Kidney glomerular epithelial cell (primary cell): Measurements from ENCODE around the gene MROH2A.
A peak's percentile ranks its signal among the peaks of the same experiment; 100 is the strongest.

Source experiments
- DNase-seq: peaks from one replicate; lab custom pipeline; 2025; lab: John Stamatoyannopoulos, UW

Gene MROH2A

GRCh38 chr2:233799087-233799665, 21.0 kb downstream of the MROH2A start:
- DNase-seq: no peak

DNA sequence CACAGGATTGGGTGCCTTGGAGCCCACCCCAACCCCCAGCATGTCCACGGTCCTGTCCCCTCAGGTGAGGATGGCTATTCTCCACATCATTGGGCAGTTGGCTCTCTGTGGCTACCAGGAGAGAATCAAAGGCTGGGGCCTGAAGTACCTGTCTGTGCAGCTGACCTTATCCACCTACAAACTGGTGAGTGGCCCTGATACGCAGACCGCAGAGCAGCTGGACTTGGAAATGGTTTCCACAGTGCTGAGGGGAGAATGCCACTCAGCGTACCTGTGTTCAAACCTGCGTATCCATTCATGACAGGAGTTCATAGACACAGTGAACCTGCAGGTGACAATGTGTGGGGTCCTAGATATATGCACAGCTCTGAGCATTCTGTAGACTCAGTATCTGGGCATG, 21.6 kb downstream of the MROH2A start:
- DNase-seq: no peak

DNA sequence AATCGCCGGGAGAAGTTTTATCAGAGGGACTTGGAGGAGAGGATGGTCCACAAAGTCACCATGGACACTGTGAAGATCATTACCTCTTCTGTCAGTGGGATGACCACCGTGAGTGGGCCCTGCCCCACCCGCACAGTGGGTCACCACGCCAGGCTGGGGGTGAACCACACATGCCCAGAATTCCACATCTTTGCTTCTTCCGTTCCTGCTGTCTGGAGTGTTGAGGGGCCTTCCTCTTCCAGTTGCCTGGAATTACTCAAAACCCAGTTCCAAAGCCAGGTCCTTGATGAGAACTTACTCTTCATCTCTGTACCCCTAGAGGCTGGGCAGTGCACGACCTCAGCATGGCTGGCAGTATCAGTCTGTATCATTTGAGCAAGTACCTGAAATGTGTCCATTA, 22.1 kb downstream of the MROH2A start:
- no peak for DNase-seq

DNA sequence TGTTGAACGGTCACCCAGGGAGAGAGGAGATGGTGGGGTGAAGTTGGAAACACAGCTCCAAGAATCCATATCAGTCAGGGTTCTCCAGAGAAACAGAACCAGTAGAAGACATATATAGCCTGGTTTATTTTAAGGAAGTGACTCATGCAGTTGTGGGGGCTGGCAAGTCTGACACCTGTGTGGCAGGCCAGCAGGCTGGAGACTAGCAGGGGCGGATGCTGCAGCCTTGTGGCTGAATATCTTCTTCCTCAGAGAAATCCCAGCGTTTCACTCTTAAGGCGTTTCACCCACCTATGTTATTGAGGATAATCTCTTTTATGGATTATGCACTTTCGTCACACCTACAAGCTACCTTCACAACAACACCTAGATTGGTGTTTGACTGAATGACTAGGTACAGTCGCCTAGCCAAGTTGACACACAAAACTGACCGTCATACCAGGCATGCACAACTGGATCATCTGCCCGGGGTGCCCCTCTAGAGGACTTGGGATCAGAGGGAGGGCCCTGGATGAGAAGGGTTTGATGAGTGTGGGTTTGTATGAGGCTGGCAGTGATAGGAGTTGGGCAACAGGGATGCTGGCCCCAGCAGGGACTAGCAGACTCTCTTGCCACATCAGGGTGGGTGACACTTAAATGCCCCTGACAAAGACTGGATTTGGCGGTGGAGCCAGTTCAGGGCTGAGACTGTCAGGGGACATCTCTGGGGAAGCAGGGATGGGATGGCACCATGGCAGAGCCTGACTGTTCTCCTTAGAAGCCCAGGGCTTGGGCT, 23.4 kb downstream of the MROH2A start:
- DNase-seq: no peak

DNA sequence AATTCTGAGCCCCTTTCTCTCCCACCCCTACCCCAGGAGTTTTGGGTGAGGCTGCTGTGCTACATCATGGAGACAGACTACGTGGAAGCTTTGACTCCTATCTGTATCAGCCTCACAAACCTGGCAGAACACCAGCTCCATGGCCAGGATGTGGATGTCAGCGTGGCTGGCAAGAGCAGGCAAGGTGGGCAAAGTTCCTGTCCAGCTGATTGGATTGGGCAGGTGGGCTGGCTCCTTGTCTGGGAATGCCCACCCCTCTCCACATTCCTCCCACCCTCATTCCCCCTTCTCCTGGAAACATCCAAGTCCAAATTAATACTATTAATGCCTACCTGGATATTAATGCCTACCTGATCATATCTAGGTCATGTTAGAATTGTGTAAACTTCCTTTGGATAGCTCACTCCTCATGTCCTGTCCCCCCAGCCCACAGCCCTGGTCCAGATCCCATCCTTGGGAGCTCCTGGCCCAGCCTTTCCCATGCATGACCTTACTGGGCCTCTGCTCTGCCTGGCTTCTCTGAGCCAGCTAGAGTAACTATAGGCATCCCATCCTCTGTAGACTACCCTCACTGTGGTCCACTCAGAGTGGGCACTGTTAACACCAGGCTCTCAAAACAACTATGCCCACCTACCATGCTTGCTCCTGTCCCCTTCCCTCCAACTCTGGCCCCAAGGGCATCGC, 24.1 kb downstream of the MROH2A start:
- DNase-seq: no peak

DNA sequence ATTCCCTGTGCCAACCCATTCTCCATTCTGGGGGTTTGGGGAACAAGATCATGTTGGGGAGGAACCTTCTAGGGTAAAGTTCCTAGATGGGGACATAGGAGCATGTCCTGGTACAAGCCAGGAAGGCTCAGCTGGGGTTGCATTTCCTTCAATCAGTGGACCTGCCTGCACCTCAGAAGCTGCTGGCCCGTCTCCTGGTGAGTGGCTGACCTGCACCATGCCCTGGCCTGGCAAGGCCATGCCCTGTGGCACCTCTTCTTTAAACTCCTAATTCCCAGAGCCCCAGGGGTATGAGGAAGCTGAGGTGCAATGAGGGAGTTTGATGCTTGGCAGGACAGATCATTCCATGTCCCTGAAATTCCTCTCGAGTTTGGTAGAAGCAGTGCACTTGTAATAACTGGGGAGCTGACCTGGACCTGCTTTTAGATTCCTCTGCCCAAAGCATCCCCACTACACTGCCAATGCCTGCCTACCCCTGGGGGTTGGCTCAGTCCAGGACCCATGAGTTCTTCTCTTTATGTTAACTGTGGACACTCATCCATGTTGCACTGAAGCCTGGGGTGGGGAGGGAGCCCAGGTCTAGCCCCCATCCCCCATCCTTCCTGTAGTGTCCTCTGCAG, 25.3 kb downstream of the MROH2A start:
- no peak for DNase-seq

GRCh38 chr2:233803994-233804393, 25.9 kb downstream of the MROH2A start:
- DNase-seq: no peak

DNA sequence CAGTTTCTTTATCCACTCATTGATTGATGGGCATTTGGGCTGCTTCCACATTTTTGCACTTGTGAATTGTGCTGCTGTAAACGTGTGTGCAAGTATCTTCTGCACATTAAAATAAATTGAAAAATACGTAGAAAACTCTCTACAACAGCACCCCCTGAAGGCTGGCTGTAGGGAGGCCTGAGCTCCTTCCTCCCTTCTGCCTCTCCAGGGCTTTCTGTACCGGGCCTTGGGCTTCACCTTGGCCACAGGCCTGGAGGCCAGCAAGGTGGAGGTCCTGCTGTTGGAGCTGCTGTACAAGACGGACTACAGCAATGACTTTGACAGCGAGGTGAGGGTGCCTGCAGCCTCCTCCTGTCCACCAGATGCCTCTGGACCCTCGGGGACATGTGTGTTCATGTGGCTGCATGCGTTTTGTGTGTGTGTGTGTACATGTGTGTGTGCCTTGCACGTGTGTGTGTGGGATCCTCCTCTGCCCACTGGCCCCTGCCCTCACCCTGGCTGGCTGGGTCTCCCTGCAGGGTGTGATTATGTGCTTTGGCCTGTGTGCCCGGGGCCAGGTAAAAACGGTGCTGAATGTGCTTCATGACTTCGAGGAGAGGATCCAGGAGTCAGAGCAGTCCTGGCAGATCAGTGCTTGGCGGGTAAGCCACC, 29.2 kb downstream of the MROH2A start:
- no peak for DNase-seq

- DNase-seq: no peak
These were observed 30.1 kb downstream of the MROH2A start for GRCh38 chr2:233807966-233808935.

- DNase-seq: no peak
These were observed 32.3 kb downstream of the MROH2A start for GRCh38 chr2:233810385-233810784.

DNA sequence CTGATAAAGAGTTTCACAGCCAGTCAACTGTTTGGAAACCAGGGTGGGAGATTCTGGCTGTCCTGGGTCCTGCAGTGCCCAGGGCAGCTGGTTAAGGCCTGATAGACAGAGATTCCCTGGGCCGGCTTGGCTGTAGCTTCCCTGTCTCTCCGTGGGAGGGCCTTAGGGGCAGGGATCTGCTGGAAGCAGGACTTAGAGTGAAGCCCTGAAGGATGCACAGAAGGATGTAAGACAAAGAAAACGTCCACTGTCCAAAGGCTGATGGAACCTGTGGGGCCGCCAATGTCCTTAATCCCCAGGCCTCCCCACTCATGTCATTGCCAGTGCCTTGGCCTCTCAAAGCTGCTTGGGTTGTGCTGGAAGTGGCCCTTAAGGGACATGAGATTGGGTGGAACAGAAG, 33.0 kb downstream of the MROH2A start:
- DNase-seq: no peak

DNA sequence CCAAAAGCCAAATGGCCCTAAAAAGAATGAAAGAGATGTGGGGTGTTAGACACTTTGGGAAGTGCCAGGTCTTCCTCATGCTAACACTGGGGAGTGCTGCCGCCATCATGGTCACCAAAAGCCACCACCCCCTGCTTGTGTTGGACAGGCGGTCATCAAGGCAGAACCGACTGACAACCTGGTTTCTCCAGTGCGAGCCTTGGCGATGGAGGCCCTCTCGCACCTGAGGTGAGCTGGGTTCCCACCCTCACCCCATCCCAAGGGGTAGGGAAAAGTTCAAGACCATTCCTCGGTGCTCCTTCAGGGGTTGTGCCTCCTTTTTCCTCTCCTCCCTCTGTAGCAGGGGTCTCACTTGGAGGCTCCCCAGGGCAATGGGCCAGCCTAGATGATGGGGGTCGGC, 33.6 kb downstream of the MROH2A start:
- DNase-seq: no peak

DNA sequence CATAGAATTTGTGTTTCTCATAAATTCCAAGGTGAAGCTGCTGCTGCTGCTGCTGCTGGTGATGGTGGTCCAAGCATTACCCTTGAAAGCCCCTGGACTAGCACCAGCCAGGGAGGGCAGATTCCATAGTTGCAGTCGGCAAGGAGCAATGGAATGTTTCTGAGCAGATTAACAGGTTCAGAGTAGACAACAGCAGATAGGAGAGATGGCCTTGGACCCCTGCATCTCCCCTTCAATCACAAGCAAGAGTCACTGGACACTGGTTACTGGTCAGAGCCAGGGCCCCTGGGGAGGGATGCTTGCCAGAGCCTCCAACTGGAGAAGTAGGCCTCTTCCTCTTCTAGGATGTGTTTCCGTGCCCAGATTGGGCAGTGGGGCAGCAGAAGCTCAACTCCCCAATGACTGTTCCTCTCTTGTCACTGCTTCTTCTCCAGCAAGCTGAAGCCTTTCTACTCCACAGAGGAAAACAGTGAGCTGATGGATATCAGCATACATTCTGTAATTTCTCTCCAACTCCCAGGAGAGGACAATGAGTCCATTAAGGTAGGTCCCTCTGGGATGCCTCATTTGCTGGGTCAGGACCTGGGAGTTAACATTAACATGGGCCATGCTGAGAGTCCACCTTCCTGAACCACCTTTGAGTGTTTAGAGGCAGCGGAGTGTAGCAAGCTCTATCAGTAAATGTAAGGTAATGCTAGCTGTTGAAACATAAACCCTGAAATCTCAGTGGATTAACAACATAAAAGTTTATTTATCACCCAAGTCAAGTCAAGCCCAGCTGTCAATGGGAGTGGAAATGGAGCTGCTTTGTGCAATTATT, 35.3 kb downstream of the MROH2A start:
- DNase-seq: no peak

- peak; percentile 5 for DNase-seq
These were observed 36.1 kb downstream of the MROH2A start for GRCh38 chr2:233814056-233814835.

GRCh38 chr2:233815861-233816260, 37.7 kb downstream of the MROH2A start:
- DNase-seq: no peak

- no peak for DNase-seq
These were observed 38.2 kb downstream of the MROH2A start for GRCh38 chr2:233816334-233816733.

GRCh38 chr2:233816771-233817170, 38.6 kb downstream of the MROH2A start:
- DNase-seq: no peak

DNA sequence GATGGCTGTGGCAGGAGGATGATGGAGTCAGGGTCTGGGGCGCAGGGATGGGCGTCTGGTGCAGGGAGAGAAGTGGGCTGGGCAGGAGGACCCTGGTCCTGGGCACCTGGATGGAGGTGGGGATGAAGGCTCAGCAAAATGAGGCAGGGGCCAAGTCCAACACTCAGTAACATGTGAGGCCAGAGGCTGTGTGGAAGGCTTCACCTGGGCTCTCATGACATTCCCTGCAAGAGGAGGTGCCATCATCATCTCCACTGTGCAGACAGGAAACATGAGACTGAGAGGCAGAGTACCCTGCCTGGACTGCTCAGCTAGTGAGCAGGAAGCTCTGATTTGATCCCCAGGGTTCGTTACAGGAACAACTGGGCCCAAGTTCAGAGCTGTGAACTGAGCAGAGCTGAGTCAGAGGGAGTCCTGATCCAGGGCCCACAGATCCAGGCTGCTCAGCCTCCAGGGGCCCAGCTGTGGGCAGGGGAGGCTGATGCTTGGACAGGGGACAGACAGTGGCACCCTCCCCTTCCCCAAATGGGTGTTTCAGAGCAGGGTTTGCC, 39.3 kb downstream of the MROH2A start:
- no peak for DNase-seq

DNA sequence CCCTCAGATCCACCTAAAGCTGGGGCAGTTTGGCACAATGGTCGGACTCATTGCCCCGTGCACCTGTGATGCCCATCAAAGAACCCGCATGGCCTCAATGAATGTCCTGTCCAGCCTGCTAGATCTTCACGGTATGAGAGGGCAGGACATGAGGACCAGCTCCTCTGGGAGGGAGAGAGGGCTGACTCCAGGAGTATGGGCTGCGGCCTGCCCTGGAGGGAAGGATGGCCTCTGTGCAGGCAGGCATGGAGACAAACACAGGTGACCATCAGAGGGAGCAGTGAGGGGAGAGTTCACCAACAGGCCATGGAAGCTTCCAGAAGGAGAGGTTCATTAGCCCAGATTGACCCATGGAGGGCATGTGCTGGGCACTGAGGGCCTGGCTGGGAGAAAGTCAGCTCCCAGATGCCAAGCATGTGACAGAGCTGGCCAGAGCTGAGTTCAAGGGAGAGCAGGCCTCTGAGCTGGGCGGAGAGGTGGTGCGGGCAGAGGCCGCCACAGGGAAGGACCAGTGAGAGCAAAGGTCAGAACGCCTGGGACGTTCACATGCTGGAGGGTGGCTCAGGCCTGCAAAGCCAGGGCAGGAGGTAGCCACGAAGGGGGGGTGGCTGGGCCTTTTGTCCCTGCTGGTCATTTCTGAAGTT, 40.0 kb downstream of the MROH2A start:
- DNase-seq: no peak
